Measurements from ENCODE around the gene OR5F1. TPM values are rescaled to one million over a fixed set of nuclear protein-coding genes. Genes with fewer than 3 reads are reported as not detected.

OR5F1 gene
- not detected for total RNA-seq

GRCh38 chr11:55994525-55994924 is at the start of gene OR5F1:
OR5F1 (minus strand) TSS chr11:55994625; CDS start chr11:55994625, 0 bp downstream.
- CTCF ChIA-PET, result no interaction called here
- POLR2A ChIA-PET, result no interaction called here

GRCh38 chr11:56027354-56027753 is 32.9 kb upstream of the OR5F1 start, which contains the start of gene OR5AS1:
OR5AS1 (plus strand) TSS chr11:56027654; CDS start chr11:56030419, 2,765 bp downstream.
- CTCF ChIA-PET, result no interaction called here
- POLR2A ChIA-PET, result no interaction called here

DNA sequence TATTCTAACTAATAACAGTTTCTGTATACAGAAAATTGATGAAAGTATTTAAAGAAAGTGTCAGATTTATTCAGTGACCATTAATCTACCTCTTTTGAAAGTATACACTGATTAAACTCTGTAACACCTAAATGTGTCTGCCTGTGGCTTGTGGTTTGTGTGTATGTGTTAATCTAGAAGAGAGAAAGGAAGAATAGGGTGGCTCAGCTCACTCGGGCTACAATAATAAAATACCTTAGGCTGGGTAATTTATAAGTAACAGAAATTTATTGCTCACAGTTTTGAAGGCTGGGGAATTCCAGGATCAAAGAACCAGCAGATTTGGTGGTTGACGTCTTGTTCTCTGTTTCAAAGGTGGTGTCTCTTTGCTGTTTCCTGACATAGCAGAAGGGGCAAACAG is 19.4 kb upstream of the OR5F1 start:
- POLR2A ChIA-PET, result no interaction called here
- CTCF ChIA-PET, result no interaction called here

DNA sequence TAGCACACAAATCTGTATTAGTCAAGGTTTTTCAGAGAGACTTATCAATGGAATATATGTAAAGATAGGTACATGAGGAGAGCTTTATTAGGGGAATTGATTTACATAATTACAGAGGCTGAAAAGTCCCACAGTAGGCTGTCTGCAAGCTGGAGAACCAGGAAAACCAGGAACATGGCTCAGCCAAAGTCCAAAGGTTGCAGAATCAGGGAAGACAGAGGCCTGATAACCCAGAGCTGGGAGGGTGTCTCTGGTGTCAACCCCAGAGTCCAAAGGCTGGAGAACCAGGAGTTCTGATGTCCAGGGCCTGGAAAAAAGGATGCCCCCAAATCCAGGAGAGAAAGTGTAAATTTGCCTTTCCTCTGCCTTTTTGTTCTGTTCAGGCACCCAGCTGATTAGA is 16.3 kb upstream of the OR5F1 start:
- CTCF ChIA-PET, result no interaction called here
- POLR2A ChIA-PET, result no interaction called here

GRCh38 chr11:55970935-55971334 is 23.5 kb downstream of the OR5F1 start:
- ChIA-PET POLR2A (no interaction called here), CTCF (no interaction called here)

DNA sequence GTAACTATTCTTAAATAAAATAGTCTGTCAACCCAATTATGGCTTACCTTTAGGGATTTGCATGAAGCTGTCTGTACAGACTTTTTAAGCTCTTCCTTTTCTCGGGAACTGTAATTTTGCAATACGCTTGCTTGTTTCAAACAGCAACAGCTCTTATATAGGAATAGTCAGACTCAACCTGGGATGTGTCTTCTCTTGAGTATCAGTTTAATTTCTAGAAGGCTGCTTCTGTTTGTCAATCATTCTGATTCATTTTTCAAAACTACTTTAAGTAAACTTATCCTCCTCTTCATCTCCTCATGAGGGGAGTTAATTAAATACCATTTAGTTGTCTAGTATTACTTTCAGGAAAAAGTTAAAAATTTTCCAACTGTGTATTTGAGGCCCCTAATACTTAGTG is 24.6 kb downstream of the OR5F1 start, which contains the start of gene OR10AG1:
OR10AG1 (minus strand) TSS at position 101 of the 400 bp plus-strand sequence; CDS start at position 63, 38 bp downstream.
- ChIA-PET POLR2A (no interaction called here), CTCF (no interaction called here)

- ChIA-PET POLR2A (no interaction called here), CTCF (no interaction called here)
Measured at GRCh38 chr11:55967914-55968313, 26.5 kb downstream of the OR5F1 start.

DNA sequence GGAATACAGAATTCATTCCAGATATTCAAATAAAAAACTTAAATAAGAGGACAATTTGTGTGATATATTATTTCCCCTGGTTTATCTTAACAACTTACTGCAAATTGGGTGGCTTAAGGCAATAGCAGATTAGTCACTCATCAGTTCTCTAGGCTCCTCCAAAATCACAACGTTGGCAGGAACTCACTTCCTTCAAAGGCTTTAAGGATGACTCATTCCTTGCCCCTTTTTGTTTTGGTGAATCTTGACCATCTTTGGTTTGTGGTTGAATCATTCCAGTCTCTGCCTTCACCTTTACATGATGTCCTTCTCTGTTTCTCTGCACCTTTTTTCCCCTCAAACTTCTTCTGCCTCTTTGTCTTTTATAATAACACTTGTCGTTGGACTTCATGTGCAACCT is 28.0 kb downstream of the OR5F1 start:
- ChIA-PET CTCF (no interaction called here), POLR2A (no interaction called here)

DNA sequence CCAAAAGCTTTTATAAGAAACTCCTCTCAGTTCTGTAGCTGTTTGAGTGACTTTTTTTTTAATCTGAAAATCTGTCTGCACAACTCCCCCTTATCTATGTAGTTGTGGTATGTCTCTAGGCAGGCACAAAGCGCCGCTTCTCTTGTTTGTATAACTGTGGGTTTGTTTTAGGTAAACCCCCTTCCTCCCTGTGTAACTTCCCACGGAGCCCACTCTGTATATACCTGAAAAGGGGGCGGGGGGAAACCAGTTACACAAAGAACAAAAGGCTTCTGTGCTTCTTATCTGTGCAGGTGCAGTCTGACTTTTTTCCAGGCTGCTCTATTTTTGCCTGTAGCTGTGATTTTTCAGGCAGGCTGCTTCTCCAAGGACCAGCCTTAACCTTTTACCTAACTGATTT is 37.9 kb downstream of the OR5F1 start:
- CTCF ChIA-PET, result no interaction called here
- POLR2A ChIA-PET, result no interaction called here

DNA sequence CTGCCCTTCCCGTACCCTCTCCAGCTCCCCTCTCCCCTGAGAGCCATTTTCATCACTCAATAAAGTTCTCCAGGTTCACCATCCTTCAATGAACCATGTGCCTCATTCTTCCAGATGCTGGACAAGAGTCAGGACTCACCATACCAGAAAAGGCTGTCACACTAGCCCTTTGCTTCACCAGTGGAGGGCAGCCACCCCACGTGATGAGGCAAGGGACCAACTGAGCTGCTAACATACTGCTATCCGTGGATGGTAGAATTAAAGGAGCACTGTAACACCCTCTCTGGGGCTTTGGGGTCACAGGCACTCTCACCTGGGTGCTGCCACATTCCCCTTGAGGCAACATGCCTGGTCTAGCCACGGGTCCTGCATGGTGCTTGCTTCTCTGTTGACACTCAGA is 45.1 kb downstream of the OR5F1 start:
- POLR2A ChIA-PET, result no interaction called here
- CTCF ChIA-PET, result no interaction called here

Other genes with a start within 250 kb of the OR5F1 start
- gene OR5D13, start 221.2 kb downstream of the OR5F1 start, total RNA-seq, result not detected
- gene OR5D14, start 199.1 kb downstream of the OR5F1 start, total RNA-seq, result not detected
- not detected for gene OR5L1, start 183.3 kb downstream of the OR5F1 start, total RNA-seq
- not detected for gene OR5D18, start 175.0 kb downstream of the OR5F1 start, total RNA-seq
- gene OR5L2, start 167.4 kb downstream of the OR5F1 start, total RNA-seq, result not detected
- not detected for gene OR5D16, start 155.9 kb downstream of the OR5F1 start, total RNA-seq
- not detected for gene TRIM51, start 111.3 kb downstream of the OR5F1 start, total RNA-seq
- gene OR5W2, start 80.0 kb downstream of the OR5F1 start, total RNA-seq, result not detected
- not detected for gene OR5I1, start 58.2 kb downstream of the OR5F1 start, total RNA-seq
- gene OR10AG1, start 24.7 kb downstream of the OR5F1 start, total RNA-seq, result not detected
- not detected for gene OR5AS1, start 33.0 kb upstream of the OR5F1 start, total RNA-seq
- gene OR8I2, start 98.7 kb upstream of the OR5F1 start, total RNA-seq, result not detected
- gene OR8H2, start 109.1 kb upstream of the OR5F1 start, total RNA-seq, result not detected
- gene OR8H3, start 127.7 kb upstream of the OR5F1 start, total RNA-seq, result not detected
- not detected for gene OR8J3, start 145.6 kb upstream of the OR5F1 start, total RNA-seq
- not detected for gene OR8K5, start 165.7 kb upstream of the OR5F1 start, total RNA-seq
- gene OR5J2, start 182.0 kb upstream of the OR5F1 start, total RNA-seq, result not detected
- gene OR5T2, start 239.6 kb upstream of the OR5F1 start, total RNA-seq, result not detected

All from activated CD8-positive, alpha-beta memory T cell treated with anti-CD3 and anti-CD28 coated beads for 36 hours (primary cell).